HG02571 (cell line): ENCODE data around the gene ZNF491.
"Not testable (repeated sequence)": the region's sequence is repeated elsewhere in the genome, so short reads cannot be mapped to it uniquely, and the experiment has no call there.

Source experiments
- ATAC-seq: cut with Tn5 transposase; IDR thresholded peaks from one replicate; pipeline ENCODE4 v1.9.1; 2021; ENCODE audit warnings: mild to moderate bottlenecking, moderate library complexity; ENCODE audit not compliant: unreplicated experiment

The ZNF491 gene

GRCh38 chr19:11798391-11799330 lies at the start of gene ZNF491:
Gene ZNF491, plus strand, starts transcription at chr19:11798523. Its CDS starts 7,431 bp downstream, at chr19:11805954.
- peak; percentile 92 for ATAC-seq

- no peak for ATAC-seq
Observed at GRCh38 chr19:11749751-11750150, 48.6 kb upstream of the ZNF491 start.

- ATAC-seq, result no peak
Observed at GRCh38 chr19:11752244-11752736, 46.0 kb upstream of the ZNF491 start.

- no peak for ATAC-seq
Observed at GRCh38 chr19:11754663-11755062, 43.7 kb upstream of the ZNF491 start.

- no peak for ATAC-seq
Observed at GRCh38 chr19:11756965-11757364, 41.4 kb upstream of the ZNF491 start.

- ATAC-seq, result no peak
Observed at GRCh38 chr19:11759805-11760204, 38.5 kb upstream of the ZNF491 start.

GRCh38 chr19:11763117-11763516 lies 35.2 kb upstream of the ZNF491 start:
- ATAC-seq, result no peak

GRCh38 chr19:11763611-11764010 lies 34.7 kb upstream of the ZNF491 start:
- ATAC-seq, result no peak

GRCh38 chr19:11766597-11767591 lies 31.4 kb upstream of the ZNF491 start, which contains the start of gene ZNF441:
Gene ZNF441, plus strand, starts transcription at chr19:11767000. Its CDS starts 194 bp downstream, at chr19:11767194.
- ATAC-seq, result peak; percentile 92

- ATAC-seq, result no peak
Observed at GRCh38 chr19:11767633-11768133, 30.6 kb upstream of the ZNF491 start.

GRCh38 chr19:11769995-11770394 lies 28.3 kb upstream of the ZNF491 start:
- no peak for ATAC-seq

- ATAC-seq, result not testable (repeated sequence)
Observed at GRCh38 chr19:11771520-11771919, 26.8 kb upstream of the ZNF491 start.

- not testable (repeated sequence) for ATAC-seq
Observed at GRCh38 chr19:11776669-11777068, 21.7 kb upstream of the ZNF491 start.

- ATAC-seq, result no peak
Observed at GRCh38 chr19:11780431-11781020, 17.8 kb upstream of the ZNF491 start.

- no peak for ATAC-seq
Observed at GRCh38 chr19:11781295-11782057, 16.8 kb upstream of the ZNF491 start.

GRCh38 chr19:11783767-11784166 lies 14.6 kb upstream of the ZNF491 start:
- ATAC-seq, result no peak

GRCh38 chr19:11784356-11784755 lies 14.0 kb upstream of the ZNF491 start:
- ATAC-seq, result no peak

GRCh38 chr19:11787536-11787935 lies 10.8 kb upstream of the ZNF491 start:
- no peak for ATAC-seq

- no peak for ATAC-seq
Observed at GRCh38 chr19:11792942-11793341, 5.4 kb upstream of the ZNF491 start.

- ATAC-seq, result peak; percentile 61
Observed at GRCh38 chr19:11797491-11797890, 832 bp upstream of the ZNF491 start.
